ENCODE results near the gene TMPRSS11F.

The TMPRSS11F gene

GRCh38 chr4:68077301-68077700 is 52.4 kb downstream of the TMPRSS11F start:
- no peak for DNase-seq (ENCODE audit: low spot score)

GRCh38 chr4:68076194-68076593 is 53.5 kb downstream of the TMPRSS11F start:
- no peak for DNase-seq (ENCODE audit: low spot score)

GRCh38 chr4:68074397-68074796 is 55.3 kb downstream of the TMPRSS11F start:
- no peak for DNase-seq (ENCODE audit: low spot score)

- no peak for DNase-seq (ENCODE audit: low spot score)
Measured at GRCh38 chr4:68070302-68070701, 59.4 kb downstream of the TMPRSS11F start.

GRCh38 chr4:68062501-68062900 is 67.2 kb downstream of the TMPRSS11F start:
- DNase-seq (ENCODE audit: low spot score), result no peak

- no peak for DNase-seq (ENCODE audit: low spot score)
Measured at GRCh38 chr4:68038272-68038671, 91.4 kb downstream of the TMPRSS11F start.

GRCh38 chr4:68021185-68021584 is 108.5 kb downstream of the TMPRSS11F start:
- no peak for DNase-seq (ENCODE audit: low spot score)

- DNase-seq (ENCODE audit: low spot score), result no peak
Measured at GRCh38 chr4:68011684-68012083, 118.0 kb downstream of the TMPRSS11F start.
